Nephron (organoid): ENCODE data around the gene KCNQ5.

Source experiments
- H3K27ac Mint-ChIP-seq, 3 experiments: 2 replicates each; pipeline ENCODE4 v1.8.0; 2020; ENCODE audit warnings: mixed read lengths in 3 of 3, mild to moderate bottlenecking in 2 of 3, moderate library complexity in 1 of 3
- H3K27me3 Mint-ChIP-seq: 2 replicates; pipeline ENCODE4 v1.8.0; 2021; ENCODE audit warnings: low read depth, mild to moderate bottlenecking, moderate library complexity, mixed read lengths
- H3K36me3 Mint-ChIP-seq: 2 replicates; pipeline ENCODE4 v1.8.0; 2020; ENCODE audit warnings: low read depth, mixed read lengths
- H3K4me1 Mint-ChIP-seq: 2 replicates; pipeline ENCODE4 v1.8.0; 2020; ENCODE audit warnings: mixed read lengths
- H3K4me3 Mint-ChIP-seq, 3 experiments: 2 replicates each; pipeline ENCODE4 v1.8.0; 2020; ENCODE audit warnings: mild to moderate bottlenecking in 3 of 3, mixed read lengths in 3 of 3, moderate library complexity in 2 of 3
- H3K9me3 Mint-ChIP-seq: 2 replicates; pipeline ENCODE4 v1.8.0; 2020; ENCODE audit warnings: mixed read lengths
- TF ChIP-seq, protein P1 (sequence below), 3 experiments: fragments of 200-600 bp; sonication (generic); IDR thresholded peaks; one replicate each; pipeline ENCODE4 v1.5.0; 2021; ENCODE audit warnings: antibody characterized with exemption in 3 of 3; ENCODE audit not compliant: unreplicated experiment in 3 of 3

KCNQ5 gene

GRCh38 chr6:72828904-72829303 is 207.0 kb downstream of the KCNQ5 start:
- no peaks in the 10 kb centered on the region for H3K36me3 Mint-ChIP-seq
- TF ChIP-seq, protein P1, sequence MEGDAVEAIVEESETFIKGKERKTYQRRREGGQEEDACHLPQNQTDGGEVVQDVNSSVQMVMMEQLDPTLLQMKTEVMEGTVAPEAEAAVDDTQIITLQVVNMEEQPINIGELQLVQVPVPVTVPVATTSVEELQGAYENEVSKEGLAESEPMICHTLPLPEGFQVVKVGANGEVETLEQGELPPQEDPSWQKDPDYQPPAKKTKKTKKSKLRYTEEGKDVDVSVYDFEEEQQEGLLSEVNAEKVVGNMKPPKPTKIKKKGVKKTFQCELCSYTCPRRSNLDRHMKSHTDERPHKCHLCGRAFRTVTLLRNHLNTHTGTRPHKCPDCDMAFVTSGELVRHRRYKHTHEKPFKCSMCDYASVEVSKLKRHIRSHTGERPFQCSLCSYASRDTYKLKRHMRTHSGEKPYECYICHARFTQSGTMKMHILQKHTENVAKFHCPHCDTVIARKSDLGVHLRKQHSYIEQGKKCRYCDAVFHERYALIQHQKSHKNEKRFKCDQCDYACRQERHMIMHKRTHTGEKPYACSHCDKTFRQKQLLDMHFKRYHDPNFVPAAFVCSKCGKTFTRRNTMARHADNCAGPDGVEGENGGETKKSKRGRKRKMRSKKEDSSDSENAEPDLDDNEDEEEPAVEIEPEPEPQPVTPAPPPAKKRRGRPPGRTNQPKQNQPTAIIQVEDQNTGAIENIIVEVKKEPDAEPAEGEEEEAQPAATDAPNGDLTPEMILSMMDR (IDR thresholded peaks at IDR 0.05; ENCODE audit: unreplicated experiment in 3 of 3) = no peak
- H3K27ac Mint-ChIP-seq = no peak overlapping the region
- peaks cover 5% of the 10 kb centered on the region for H3K9me3 Mint-ChIP-seq
- no peak overlapping the region for H3K4me3 Mint-ChIP-seq
- no peaks in the 10 kb centered on the region for H3K4me1 Mint-ChIP-seq
- no peaks in the 10 kb centered on the region for H3K27me3 Mint-ChIP-seq

DNA sequence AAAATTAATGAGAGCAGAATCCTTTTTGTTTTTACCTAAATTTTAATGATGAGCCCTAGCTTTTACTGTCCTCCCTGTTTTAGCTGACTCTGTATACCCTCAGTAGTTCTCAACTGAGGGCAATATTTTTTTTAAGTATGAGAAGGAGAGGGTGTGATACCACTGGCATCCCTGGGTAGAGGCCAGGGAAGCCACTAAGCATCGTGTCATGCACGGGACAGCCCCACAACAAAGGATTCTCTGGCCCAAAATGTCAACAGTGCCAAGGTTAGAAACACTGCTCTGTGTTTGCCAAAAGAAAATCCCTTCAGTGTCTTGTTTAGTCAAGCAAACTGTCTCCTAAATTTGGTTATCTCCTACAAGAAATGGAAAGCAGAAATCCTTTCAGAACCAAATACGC is 210.4 kb downstream of the KCNQ5 start:
- H3K4me3 Mint-ChIP-seq = no peak overlapping the region
- no peaks in the 10 kb centered on the region for H3K27me3 Mint-ChIP-seq
- H3K27ac Mint-ChIP-seq = no peak overlapping the region
- peaks cover 5% of the 10 kb centered on the region for H3K9me3 Mint-ChIP-seq
- TF ChIP-seq, protein P1 (IDR thresholded peaks at IDR 0.05; ENCODE audit: unreplicated experiment in 3 of 3) = no peak
- no peaks in the 10 kb centered on the region for H3K36me3 Mint-ChIP-seq
- H3K4me1 Mint-ChIP-seq = no peaks in the 10 kb centered on the region

DNA sequence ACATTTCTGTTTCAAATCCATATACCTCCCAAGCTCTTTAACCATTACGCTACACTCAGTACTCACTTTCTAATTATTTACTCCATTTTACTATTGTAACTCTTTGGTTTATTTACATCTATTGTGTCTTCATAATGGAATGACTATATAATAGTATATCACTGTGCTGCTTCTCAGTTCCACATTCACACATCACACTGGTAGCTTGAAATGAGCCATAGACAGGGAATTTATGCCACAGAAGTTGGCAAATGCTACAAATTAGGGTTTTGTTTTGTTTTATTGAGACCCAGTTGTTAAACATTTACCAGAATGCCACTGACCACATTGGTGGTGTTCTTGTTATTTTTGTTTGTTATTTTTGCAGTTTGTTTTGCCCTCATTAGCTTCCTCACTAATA is 213.9 kb downstream of the KCNQ5 start:
- Mint-ChIP-seq H3K4me1 (no peaks in the 10 kb centered on the region), H3K4me3 (no peak overlapping the region), H3K36me3 (no peaks in the 10 kb centered on the region), H3K27ac (no peak overlapping the region), H3K9me3 (no peaks in the 10 kb centered on the region), H3K27me3 (no peaks in the 10 kb centered on the region)
- TF ChIP-seq, protein P1 (IDR thresholded peaks at IDR 0.05; ENCODE audit: unreplicated experiment in 3 of 3) = no peak

GRCh38 chr6:72836971-72837370 is 215.1 kb downstream of the KCNQ5 start:
- no peaks in the 10 kb centered on the region for H3K4me1 Mint-ChIP-seq
- no peak overlapping the region for H3K4me3 Mint-ChIP-seq
- no peak overlapping the region for H3K27ac Mint-ChIP-seq
- no peaks in the 10 kb centered on the region for H3K36me3 Mint-ChIP-seq
- no peaks in the 10 kb centered on the region for H3K27me3 Mint-ChIP-seq
- no peaks in the 10 kb centered on the region for H3K9me3 Mint-ChIP-seq
- TF ChIP-seq, protein P1 (IDR thresholded peaks at IDR 0.05; ENCODE audit: unreplicated experiment in 3 of 3) = no peak

DNA sequence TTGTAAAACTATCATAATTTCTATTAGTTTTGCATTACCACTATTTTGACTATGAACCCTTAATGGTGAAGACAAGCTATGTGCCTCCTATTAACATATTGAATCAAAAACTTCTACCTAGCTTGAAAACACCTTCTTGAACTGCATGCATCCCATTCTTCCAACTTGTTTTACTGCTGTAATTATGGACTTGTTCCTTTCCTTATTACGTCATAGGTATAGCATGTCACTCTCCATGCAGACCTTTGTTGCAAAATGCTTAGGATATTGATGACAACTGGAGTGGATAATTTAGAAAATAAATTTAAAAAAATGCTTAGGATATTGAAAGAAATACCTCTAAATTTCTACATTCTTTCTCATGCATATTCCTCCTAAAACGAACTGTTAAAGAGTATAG is 219.3 kb downstream of the KCNQ5 start:
- Mint-ChIP-seq H3K9me3 (no peaks in the 10 kb centered on the region), H3K27ac (no peak overlapping the region), H3K27me3 (no peaks in the 10 kb centered on the region), H3K4me1 (no peaks in the 10 kb centered on the region), H3K36me3 (no peaks in the 10 kb centered on the region), H3K4me3 (no peak overlapping the region)
- TF ChIP-seq, protein P1 (IDR thresholded peaks at IDR 0.05; ENCODE audit: unreplicated experiment in 3 of 3) = no peak

- Mint-ChIP-seq H3K27me3 (no peaks in the 10 kb centered on the region), H3K36me3 (no peaks in the 10 kb centered on the region), H3K4me3 (no peak overlapping the region), H3K4me1 (no peaks in the 10 kb centered on the region), H3K9me3 (no peaks in the 10 kb centered on the region), H3K27ac (no peak overlapping the region)
- TF ChIP-seq, protein P1 (IDR thresholded peaks at IDR 0.05; ENCODE audit: unreplicated experiment in 3 of 3) = no peak
These were observed 220.3 kb downstream of the KCNQ5 start for GRCh38 chr6:72842140-72842539.
